IPS-NIHi11 (cell line): ENCODE data around the gene SCN5A.

Experiments
- DNase-seq: peaks from one replicate; pipeline ENCODE4 v3.0.0; 2012; ENCODE audit warnings: mixed read lengths, low spot score

The SCN5A gene

DNA sequence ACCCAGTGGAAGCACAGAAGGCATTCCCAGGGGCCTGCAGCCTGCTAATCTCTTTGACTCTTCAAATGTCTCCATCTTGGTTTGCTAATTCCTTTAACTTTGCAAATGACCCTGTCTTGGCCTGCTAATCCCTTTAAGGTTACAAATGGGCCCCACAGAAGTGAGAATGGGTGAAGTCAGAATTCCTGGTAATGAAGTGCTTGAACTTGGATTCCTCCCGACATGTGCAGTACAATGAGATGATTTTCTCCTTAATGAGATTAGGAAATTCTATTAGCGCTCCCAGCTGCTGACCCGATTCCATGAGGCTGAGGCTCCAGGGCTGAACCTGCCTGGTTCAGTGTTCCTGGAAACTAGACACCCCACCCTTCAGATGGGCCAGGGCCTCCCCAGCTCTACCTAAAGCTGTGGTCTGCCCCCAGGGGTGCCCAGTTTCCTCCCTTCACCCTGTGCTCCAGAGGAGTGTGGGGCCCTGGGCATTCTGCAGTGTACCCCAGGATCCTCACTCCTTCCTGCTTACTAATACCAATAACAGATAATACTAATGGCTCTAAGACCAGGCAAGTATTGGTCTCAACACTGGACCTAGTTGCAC lies 47.4 kb downstream of the SCN5A start:
- no peak for DNase-seq

GRCh38 chr3:38600551-38600950 lies 48.9 kb downstream of the SCN5A start:
- no peak for DNase-seq

DNA sequence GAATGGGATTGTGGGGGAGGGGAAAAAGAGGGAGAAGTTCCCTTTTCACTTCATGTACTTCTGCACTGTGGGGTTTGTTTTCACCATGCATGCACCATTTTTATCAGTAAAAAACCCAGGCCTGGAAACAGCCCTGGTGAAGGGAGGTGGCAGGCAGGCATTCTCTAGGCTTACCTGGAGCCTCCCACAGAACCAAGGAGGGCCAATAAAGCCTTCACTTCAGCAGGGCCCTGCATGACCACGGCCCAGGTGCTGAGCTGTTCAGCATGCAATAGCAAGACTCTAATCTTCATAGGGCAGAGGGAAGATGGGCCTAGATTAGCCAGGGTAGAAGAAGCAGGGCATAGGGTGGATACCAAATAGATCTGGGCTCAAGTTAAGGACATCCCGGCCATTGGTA lies 49.6 kb downstream of the SCN5A start:
- DNase-seq = no peak

DNA sequence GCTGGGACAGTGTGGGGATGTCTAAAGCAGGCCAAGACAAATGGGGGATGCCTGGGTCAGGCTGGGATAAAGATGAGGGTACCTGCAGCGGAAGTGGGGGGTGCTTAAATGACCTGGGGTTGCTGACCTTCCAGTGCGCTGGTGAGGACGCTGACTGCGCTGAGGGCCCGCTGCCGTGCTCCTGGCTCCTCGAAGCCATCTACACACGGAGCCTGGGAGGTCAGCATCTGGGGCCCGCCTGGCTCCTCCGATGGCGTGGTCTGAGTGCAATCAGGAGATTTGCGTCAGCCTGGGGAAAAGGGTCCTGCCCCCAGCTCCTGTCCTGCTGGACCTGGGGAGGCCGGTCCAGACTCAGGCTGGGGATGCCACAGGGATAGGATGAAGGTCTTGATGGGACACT lies 50.7 kb downstream of the SCN5A start:
- DNase-seq = no peak

GRCh38 chr3:38597502-38598060 lies 51.9 kb downstream of the SCN5A start:
- DNase-seq = no peak

DNA sequence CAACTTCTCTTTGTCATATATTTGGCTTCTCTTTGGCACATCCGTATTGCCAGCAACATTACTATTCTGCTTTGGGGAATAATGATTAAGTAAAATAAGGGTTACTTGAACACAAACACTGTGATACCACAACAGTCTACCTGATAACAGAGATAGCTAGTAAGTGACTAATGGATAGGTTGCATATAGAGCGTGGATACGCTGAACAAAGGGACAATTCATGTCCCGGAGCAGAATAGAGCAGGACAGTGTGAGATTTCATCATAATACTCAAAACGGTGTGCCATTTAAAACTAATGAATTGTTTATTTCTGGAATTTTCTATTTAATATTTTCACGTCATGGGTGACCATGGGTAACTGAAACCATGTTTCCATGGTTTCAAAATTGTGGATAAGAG lies 54.1 kb downstream of the SCN5A start:
- no peak for DNase-seq

GRCh38 chr3:38590521-38590920 lies 59.0 kb downstream of the SCN5A start:
- DNase-seq = no peak

- no peak for DNase-seq
These were observed 60.2 kb downstream of the SCN5A start for GRCh38 chr3:38588995-38589937.

DNA sequence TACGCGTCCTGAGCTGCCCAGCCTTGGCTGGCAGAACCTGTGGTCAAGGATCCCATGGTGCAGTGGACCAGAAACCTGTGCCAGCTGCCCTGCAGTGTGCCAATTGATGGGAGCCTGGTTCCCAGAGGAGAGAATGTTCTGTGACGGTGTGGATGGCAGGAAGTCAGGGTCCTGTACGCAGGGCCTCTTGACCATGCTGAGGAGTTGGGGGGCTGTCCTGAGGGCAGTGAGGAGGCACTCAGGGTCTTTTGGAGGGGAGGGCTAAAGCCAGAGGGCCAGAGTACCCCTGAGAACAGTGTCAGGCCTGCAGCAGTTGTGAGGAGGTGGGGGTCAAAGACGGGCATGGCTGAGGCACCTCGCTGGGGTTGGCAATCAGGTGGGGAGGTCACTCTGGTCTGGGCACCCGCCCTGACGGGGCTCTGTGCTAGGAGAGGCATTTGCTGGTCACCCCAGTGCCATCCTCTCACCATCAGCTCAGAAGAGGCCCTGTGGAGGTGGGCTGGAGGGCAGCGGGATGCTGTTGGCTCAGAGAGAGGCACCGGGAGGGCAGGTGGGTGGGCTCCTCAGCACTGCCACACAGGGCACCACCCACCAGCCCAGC lies 61.0 kb downstream of the SCN5A start:
- no peak for DNase-seq

- DNase-seq = no peak
These were observed 61.8 kb downstream of the SCN5A start for GRCh38 chr3:38587548-38588131.

DNA sequence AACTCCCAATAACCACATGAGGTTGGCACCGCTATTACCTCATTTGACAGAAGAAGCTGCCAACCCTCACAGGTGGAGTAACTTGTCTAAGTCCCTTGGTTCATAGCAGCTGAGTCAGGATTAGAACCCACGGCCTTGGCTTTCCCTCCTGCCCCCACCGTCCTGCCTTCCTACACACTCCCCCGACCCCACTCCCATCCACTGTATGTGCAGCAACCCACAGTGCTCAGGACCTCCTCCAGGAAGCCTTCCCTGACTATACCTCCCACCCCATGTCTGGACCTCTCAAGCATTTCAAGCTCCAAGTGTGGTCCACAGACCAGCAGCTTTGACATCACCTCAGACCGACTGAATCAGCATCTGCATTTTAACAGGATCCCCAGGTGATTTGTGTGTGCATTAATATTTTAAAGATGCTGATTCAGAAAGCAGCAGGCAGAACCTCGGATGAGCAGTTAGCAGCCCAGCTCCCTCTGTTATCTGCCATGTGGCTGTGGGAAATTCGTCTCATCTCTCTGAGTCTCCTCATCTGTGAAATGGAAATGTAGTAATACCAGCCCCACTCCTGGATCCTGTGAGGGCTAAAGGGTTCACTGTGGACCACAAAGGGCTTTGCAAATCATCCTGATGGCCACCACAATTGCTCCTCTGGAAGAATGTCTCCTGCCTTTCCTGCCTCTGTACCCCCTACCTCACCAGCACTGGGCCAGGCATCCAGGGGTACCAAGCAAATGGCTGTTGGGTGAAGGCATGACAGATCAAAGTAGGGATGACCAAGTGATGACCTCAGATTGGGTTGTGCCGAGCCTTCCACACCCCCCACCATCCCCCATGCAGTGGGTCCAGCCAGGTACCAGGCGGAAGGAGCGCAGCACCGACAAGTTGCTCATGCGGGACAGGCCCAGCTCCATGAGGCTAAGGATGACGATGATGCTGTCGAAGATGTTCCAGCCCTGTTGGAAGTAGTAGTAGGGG lies 62.7 kb downstream of the SCN5A start:
- no peak for DNase-seq

DNA sequence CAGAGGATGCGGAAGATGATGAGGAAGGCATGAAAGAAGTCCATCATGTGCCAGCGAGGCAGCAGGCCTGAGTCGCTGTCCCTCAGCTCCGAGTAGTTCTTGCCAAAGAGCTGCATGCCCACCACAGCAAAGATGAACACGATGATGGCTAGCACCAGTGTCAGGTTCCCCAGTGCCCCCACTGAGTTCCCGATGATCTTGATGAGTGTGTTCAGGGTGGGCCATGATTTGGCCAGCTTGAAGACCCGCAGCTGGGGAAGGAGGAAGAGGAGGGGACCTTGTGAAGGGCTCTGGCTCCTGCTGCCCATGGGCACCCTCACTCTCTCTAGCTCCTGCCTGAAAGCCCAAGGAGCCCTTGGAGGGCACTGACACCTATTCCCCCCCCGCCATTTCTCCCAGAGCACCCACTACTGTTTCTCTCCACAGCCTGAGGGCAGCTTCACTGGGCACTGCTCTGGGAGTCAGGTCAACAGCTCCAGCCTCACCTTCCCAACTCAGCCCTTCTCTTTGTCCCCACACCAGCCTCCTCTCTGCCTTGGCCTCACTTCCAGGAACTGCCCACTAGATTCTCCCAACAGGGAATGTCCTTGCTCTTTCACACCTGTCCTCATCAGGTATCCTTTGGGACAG lies 63.6 kb downstream of the SCN5A start:
- no peak for DNase-seq

DNA sequence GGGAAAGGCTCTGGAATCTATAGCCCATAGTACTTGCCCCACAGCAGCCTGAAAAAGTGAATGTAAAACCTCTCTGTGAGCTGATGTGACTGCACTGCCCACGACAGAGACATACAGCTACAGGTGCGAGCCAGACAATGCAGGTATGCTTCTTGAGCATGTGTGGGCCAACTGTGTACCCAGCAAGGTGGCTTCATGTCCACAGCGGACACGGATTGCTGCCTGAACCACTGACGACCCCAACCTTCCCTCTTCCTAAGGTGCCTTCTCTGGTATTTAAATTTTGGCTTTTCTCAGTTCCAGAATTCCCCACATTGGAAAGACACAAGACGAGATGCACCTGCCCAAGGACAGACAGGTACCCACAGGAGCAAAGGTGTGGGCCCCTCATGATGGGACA lies 65.8 kb downstream of the SCN5A start:
- no peak for DNase-seq

GRCh38 chr3:38582941-38583645 lies 66.4 kb downstream of the SCN5A start:
- DNase-seq = no peak

GRCh38 chr3:38582316-38582715 lies 67.2 kb downstream of the SCN5A start:
- DNase-seq = no peak

DNA sequence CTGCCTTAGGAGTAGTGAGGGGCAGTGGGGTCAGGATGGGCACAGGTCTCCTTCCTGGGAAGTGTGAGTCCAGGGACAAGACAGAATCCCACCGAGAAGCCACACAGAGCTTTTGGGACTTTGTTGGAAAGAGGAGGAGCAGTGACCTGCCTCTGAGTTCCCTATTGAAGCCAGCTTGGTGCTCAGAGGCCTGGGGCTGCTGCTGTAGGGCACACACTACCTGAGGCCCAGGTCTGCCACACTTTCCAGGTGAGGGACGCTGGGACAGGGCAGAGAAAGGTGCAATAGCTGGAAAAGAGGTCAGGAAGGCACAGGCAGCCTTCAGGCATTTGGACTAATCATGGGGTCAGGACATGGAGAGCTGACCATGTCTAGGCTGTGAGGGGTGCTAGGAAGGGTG lies 67.7 kb downstream of the SCN5A start:
- no peak for DNase-seq

DNA sequence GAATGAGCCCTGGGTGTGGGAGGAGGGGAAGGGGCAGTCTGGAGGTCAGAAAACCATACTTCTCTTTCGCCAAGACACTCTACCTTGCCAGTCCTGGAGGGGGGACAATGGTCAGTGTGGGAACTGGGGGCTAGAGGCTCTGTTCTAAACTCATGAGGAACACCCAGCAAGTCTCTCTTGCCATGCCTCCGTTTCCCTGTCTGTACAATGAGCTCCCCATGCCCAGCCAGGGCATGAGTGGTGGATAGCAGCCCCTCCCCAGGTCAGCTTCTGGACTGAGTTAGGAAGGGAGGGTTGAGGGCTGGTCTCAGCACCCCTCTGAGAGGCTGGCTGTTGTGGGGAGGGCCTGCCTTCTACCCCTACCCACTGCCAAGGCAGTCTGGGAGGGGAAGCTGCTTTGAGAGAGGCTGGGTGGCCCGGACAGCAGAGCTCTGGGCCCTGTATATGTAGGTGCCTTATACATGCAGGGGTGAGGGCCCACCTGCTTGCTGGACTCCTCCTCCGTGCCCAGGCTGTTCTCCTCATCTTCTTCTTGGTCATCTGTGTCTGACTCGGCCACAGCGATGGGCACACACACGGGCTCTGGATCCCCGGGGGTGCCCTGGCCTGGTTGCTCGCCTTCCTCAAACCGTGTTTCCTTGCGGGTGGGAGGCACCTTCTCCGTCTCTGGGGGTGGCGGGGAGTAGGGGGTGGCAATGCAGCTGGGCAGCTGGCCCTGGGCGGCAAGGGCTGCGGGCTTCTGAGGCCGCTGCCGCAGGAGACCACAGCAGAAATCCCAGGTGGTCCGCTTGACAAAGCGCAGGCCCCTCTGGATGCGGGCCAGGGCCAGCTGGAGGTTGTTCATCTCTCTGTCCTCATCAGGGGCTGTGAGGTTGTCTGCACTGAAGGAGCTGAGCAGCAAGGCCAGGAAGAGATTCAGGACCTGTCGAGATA lies 68.8 kb downstream of the SCN5A start:
- no peak for DNase-seq

- DNase-seq = no peak
These were observed 69.7 kb downstream of the SCN5A start for GRCh38 chr3:38579551-38580449.
